ENCODE results near the gene MACROD2. TPM values are rescaled to one million over a fixed set of nuclear protein-coding genes. Genes with fewer than 3 reads are reported as not detected.

Gene MACROD2
- total and polyA plus RNA-seq, 2 of the 4 experiments (the other 2 are of a cell fraction), result not detected

GRCh38 chr20:14536738-14537137 lies 541.4 kb downstream of the MACROD2 start:
- Histone ChIP-seq H2BK120ac (ENCODE audit: low read depth, low read length) (no peak overlapping the region), H2AK5ac (ENCODE audit: low read depth, low read length) (no peak overlapping the region), H3K23ac (ENCODE audit: low read depth, low read length) (no peak overlapping the region), H2AK9ac (replicated peaks; ENCODE audit: low read depth, low read length, poor library complexity) (no peak overlapping the region), H3K18ac (ENCODE audit: low read depth, low read length) (no peak overlapping the region), H4K5ac (ENCODE audit: low read depth, low read length) (no peak overlapping the region), H4K91ac (ENCODE audit: insufficient read depth, low read depth, low read length) (no peak overlapping the region), H3K4me1 (ENCODE audit: control insufficient read depth, insufficient read depth, low read length) (no peaks in the 10 kb centered on the region), H3K4me2 (ENCODE audit: low read depth, low read length) (no peak overlapping the region), H3K56ac (ENCODE audit: extremely low read depth, insufficient read depth, low read length) (no peak overlapping the region), H2BK15ac (ENCODE audit: low read depth, low read length) (no peak overlapping the region), H3K36me3 (ENCODE audit: control insufficient read depth, insufficient read depth, low read length) (no peaks in the 10 kb centered on the region), H3K27me3 (ENCODE audit: control insufficient read depth, insufficient read depth, low read length) (no peaks in the 10 kb centered on the region), H3K9ac (ENCODE audit: low read depth, low read length) (no peak overlapping the region), H3K4ac (ENCODE audit: low read depth, low read length) (no peak overlapping the region), H2BK5ac (ENCODE audit: low read depth, low read length, poor library complexity, severe bottlenecking) (no peak overlapping the region), H3K4me3 (ENCODE audit: insufficient read depth, low read depth, low read length) (no peak overlapping the region), H2AFZ (replicated peaks; ENCODE audit: low read length, poor library complexity) (no peak overlapping the region), H2BK20ac (ENCODE audit: low read depth, low read length) (no peak overlapping the region), H3K9me1 (ENCODE audit: insufficient read depth, low read length) (no peaks in the 10 kb centered on the region), H4K8ac (ENCODE audit: low read depth in 2 of 2, low read length in 2 of 2) (no peak overlapping the region), H3K14ac (replicated peaks; ENCODE audit: low read depth, low read length) (no peak overlapping the region), H3K79me1 (ENCODE audit: low read depth in 1 of 2, low read length in 2 of 2) (no peaks in the 10 kb centered on the region), H3K27ac (ENCODE audit: insufficient read depth, low read length) (no peak overlapping the region), H4K20me1 (ENCODE audit: insufficient read depth, low read length) (no peaks in the 10 kb centered on the region), H3K9me3 (ENCODE audit: control insufficient read depth, insufficient read depth, low read length) (no peaks in the 10 kb centered on the region)
- no CpG with 5 or more reads among the region's 1 CpG for WGBS, 2 experiments (ENCODE audit: extremely low coverage in 2 of 2, insufficient read length in 1 of 2)
- CTCF ChIA-PET, result interaction anchor here (1.3 kb wide), 1 partner anchor 199 kb away, joined by 3 read pairs; the partner anchor contains the start of gene FLRT3
- TF ChIP-seq USF2 (IDR thresholded peaks at IDR 0.05; ENCODE audit: low read depth, low read length) (no peak), CEBPB (IDR thresholded peaks at IDR 0.05; ENCODE audit: low read depth, low read length) (no peak), CHD1 (IDR thresholded peaks at IDR 0.05; ENCODE audit: low read depth, low read length) (no peak), RCOR1 (IDR thresholded peaks at IDR 0.05; ENCODE audit: insufficient replicate concordance, low read length) (no peak), BHLHE40 (IDR thresholded peaks at IDR 0.05; ENCODE audit: low read depth, low read length) (no peak), MAFK (IDR thresholded peaks at IDR 0.05; ENCODE audit: low read depth, low read length) (no peak), SMC3 (IDR thresholded peaks at IDR 0.05; ENCODE audit: low read depth, low read length) (no peak), POLR2A (IDR thresholded peaks at IDR 0.05; ENCODE audit: low read depth, low read length) (no peak), ELK1 (IDR thresholded peaks at IDR 0.05; ENCODE audit: borderline replicate concordance, low read depth, low read length) (no peak), CTCF (conservative IDR thresholded peaks at IDR 0.05; ENCODE audit: low read depth, low read length) (no peak)
- dilution Hi-C loops (cut with HindIII; ENCODE audit: low sequenced_read_pairs, unreplicated experiment), result no loop called here
- DNase-seq (no peak), ATAC-seq (ENCODE audit: low read depth) (no peak)
- intact Hi-C loops (cut with micrococcal nuclease), result no loop called here
- in situ Hi-C loops (cut with MboI; ENCODE audit: low sequenced_read_pairs), result no loop called here
- no TSS peak for BruUV-seq (replicated peaks)
- POLR2A ChIA-PET (ENCODE audit: unreplicated experiment), result no interaction called here

Data from IMR-90 (cell line).